SU-DHL-6 (cell line): ENCODE results near the gene STEAP3.

Source experiments
- EZH2phosphoT487 ChIP-seq: fragments of 200-600 bp; sonication (generic), shearing (Covaris generic); conservative IDR thresholded peaks from 2 replicates; pipeline ENCODE4 v1.6.1; 2018; ENCODE audit warnings: mild to moderate bottlenecking, antibody characterized with exemption, low read length, moderate library complexity, mixed read lengths
- TF ChIP-seq, protein P1 (sequence below): fragments of 200-600 bp; sonication (generic); IDR thresholded peaks from one replicate; pipeline ENCODE4 v1.5.1; 2017; ENCODE audit warnings: antibody characterized with exemption, mild to moderate bottlenecking, low read length, moderate library complexity; ENCODE audit not compliant: insufficient read depth, poor library complexity, severe bottlenecking

DNA sequence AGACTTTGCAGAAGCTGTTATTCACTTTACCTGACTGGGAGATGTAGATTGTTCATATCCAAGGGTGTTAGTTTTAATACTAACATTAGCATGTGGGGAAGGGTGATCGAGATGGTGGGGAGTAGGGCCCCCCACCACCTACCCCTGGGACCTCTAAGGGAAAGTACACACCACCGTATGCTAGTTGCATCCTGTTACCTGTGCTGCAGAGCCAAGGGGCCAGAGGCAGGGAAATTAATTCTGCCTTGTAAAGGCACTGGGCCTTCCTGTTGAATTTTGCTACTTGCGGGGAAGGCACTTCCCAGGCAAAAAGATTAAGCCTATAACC, 9.0 kb downstream of the STEAP3 start:
- TF ChIP-seq, protein P1, sequence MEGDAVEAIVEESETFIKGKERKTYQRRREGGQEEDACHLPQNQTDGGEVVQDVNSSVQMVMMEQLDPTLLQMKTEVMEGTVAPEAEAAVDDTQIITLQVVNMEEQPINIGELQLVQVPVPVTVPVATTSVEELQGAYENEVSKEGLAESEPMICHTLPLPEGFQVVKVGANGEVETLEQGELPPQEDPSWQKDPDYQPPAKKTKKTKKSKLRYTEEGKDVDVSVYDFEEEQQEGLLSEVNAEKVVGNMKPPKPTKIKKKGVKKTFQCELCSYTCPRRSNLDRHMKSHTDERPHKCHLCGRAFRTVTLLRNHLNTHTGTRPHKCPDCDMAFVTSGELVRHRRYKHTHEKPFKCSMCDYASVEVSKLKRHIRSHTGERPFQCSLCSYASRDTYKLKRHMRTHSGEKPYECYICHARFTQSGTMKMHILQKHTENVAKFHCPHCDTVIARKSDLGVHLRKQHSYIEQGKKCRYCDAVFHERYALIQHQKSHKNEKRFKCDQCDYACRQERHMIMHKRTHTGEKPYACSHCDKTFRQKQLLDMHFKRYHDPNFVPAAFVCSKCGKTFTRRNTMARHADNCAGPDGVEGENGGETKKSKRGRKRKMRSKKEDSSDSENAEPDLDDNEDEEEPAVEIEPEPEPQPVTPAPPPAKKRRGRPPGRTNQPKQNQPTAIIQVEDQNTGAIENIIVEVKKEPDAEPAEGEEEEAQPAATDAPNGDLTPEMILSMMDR, result no peak
- TF ChIP-seq EZH2phosphoT487, result no peak
